Coronary artery (tissue), 2 donors: ENCODE data around the gene CHMP1B.

Source experiments
- DNase-seq: peaks from one replicate; pipeline ENCODE4 v3.0.0-alpha.2; 2017; ENCODE audit warnings: low spot score
- H3K27ac ChIP-seq, 2 donors: fragments of 200-600 bp; sonication (generic); one replicate each; pipeline ENCODE4 v1.5.1; 2016 to 2019
- H3K4me3 ChIP-seq: fragments of 200-600 bp; sonication (generic); 2 replicates; pipeline ENCODE4 v1.5.1; 2016; ENCODE audit warnings: mild to moderate bottlenecking, moderate library complexity
- CTCF ChIP-seq: fragments of 200-600 bp; sonication (generic); IDR thresholded peaks from one replicate; pipeline ENCODE4 v1.5.1; 2019; ENCODE audit warnings: antibody characterized with exemption

CHMP1B gene

GRCh38 chr18:11899063-11899462, 47.9 kb downstream of the CHMP1B start:
- H3K4me3 ChIP-seq, result no peak overlapping the region
- DNase-seq, result no peak
- no peak for TF ChIP-seq CTCF
- no peak overlapping the region for H3K27ac ChIP-seq

- H3K4me3 ChIP-seq, result no peak overlapping the region
- TF ChIP-seq CTCF, result no peak
- no peak for DNase-seq
- no peak overlapping the region for H3K27ac ChIP-seq
Measured at GRCh38 chr18:11901826-11902438, 50.7 kb downstream of the CHMP1B start.

GRCh38 chr18:11902522-11903292, 51.5 kb downstream of the CHMP1B start:
- Histone ChIP-seq H3K4me3 (no peak overlapping the region), H3K27ac (no peak overlapping the region)
- no peak for TF ChIP-seq CTCF
- no peak for DNase-seq
